ENCODE results near the gene POLR2E. TPM values are rescaled to one million over a fixed set of nuclear protein-coding genes. Genes with fewer than 3 reads are reported as not detected.

Gene POLR2E
- total and polyA plus RNA-seq, 2 donors (not counting 1 experiment from before 2014, with no cell fraction given): 103 to 121 TPM

DNA sequence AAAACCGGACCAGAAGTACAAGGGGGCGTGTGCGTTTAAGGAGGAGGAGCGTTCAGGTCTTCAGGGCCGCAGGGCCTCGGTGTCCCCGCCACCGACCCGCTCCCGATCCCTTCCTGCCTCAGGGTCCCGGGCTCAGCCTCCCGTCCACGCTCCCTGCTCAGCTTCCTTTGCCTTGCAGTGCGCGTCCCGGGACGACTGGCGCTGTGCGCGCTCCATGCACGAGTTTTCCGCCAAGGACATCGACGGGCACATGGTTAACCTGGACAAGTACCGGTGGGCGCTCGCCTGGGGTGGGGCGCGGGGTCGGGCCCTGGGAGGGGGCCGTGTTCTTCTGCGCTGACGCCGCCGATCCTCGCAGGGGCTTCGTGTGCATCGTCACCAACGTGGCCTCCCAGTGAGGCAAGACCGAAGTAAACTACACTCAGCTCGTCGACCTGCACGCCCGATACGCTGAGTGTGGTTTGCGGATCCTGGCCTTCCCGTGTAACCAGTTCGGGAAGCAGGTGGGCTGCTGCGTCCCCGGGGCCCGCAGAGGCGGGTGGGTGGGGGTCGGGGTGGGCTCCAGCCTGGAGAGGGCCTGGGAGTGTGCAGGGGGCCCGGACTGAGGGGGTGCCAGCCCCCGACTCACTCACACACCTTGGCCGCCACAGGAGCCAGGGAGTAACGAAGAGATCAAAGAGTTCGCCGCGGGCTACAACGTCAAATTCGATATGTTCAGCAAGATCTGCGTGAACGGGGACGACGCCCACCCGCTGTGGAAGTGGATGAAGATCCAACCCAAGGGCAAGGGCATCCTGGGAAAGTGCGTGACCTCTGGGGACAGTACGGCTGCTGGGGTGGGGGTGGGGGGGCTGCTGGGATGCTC lies 10.1 kb upstream of the POLR2E start:
- H3K4me1 ChIP-seq (ENCODE audit: control insufficient read depth in 2 of 2, insufficient read depth in 2 of 2, low read length in 2 of 2): peaks cover 26 to 58% of the 10 kb centered on the region in 2 donors
- Mint-ChIP-seq H3K27ac (peak overlapping the region; percentile 75), H3K4me1 (peaks cover 30% of the 10 kb centered on the region), H3K9me3 (ENCODE audit: insufficient read depth) (no peaks in the 10 kb centered on the region), H3K4me3 (peak overlapping the region; percentile 74), H3K27me3 (no peaks in the 10 kb centered on the region)
- ChIA-PET POLR2A (interaction anchor here (0.6 to 4.0 kb wide), 10 partner anchors 8 to 123 kb away, joined by 3 to 21 read pairs (median 6); partner anchors contain the start of genes ABCA7, ARHGAP45 and SBNO2), CTCF (interaction anchor here (0.6 to 1.4 kb wide), 5 partner anchors 8 to 105 kb away, joined by 3 to 6 read pairs (median 3); partner anchors contain the start of gene ARHGAP45)
- peak overlapping the region; percentile 99 for H3K9ac ChIP-seq (ENCODE audit: low read length)
- H3K9me3 ChIP-seq (ENCODE audit: control extremely low read depth in 1 of 3, control insufficient read depth in 2 of 3, insufficient read depth in 1 of 3, low read length in 2 of 3): no peaks in the 10 kb centered on the region
- H3K4me2 ChIP-seq (replicated peaks; ENCODE audit: low read depth, low read length, poor library complexity, severe bottlenecking): peak overlapping the region; percentile 96
- TF ChIP-seq EZH2 (IDR thresholded peaks at IDR 0.05; ENCODE audit: borderline replicate concordance, insufficient read depth, low read depth, low read length, poor library complexity, severe bottlenecking): no peak
- TF ChIP-seq, protein P1, sequence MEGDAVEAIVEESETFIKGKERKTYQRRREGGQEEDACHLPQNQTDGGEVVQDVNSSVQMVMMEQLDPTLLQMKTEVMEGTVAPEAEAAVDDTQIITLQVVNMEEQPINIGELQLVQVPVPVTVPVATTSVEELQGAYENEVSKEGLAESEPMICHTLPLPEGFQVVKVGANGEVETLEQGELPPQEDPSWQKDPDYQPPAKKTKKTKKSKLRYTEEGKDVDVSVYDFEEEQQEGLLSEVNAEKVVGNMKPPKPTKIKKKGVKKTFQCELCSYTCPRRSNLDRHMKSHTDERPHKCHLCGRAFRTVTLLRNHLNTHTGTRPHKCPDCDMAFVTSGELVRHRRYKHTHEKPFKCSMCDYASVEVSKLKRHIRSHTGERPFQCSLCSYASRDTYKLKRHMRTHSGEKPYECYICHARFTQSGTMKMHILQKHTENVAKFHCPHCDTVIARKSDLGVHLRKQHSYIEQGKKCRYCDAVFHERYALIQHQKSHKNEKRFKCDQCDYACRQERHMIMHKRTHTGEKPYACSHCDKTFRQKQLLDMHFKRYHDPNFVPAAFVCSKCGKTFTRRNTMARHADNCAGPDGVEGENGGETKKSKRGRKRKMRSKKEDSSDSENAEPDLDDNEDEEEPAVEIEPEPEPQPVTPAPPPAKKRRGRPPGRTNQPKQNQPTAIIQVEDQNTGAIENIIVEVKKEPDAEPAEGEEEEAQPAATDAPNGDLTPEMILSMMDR (IDR thresholded peaks at IDR 0.05): no peak
- WGBS (ENCODE audit: insufficient coverage): 49% methylated on average over 63 of the region's 69 CpGs
- DNase-seq (no peak), ATAC-seq (ENCODE audit: low read depth) (no peak)
- no peaks in the 10 kb centered on the region for H3K27me3 ChIP-seq (replicated peaks in 1 of 4; ENCODE audit: control extremely low read depth in 1 of 4, control insufficient read depth in 3 of 4, insufficient read depth in 4 of 4, low read length in 3 of 4)
- H2AFZ ChIP-seq (ENCODE audit: insufficient read depth, low read depth, low read length, poor library complexity, severe bottlenecking): peak overlapping the region; percentile 27
- H3K79me2 ChIP-seq (ENCODE audit: control insufficient read depth, insufficient read depth, low read length): peaks cover 6% of the 10 kb centered on the region
- H3K36me3 ChIP-seq (replicated peaks in 1 of 2; ENCODE audit: control extremely low read depth in 1 of 2, control insufficient read depth in 1 of 2, extremely low read depth in 1 of 2, insufficient read depth in 2 of 2, low read length in 1 of 2): peaks cover 0 to 26% of the 10 kb centered on the region in 2 experiments
- H4K20me1 ChIP-seq (ENCODE audit: control insufficient read depth, insufficient read depth, low read length, poor library complexity, severe bottlenecking): peaks cover 32% of the 10 kb centered on the region
- H3K27ac ChIP-seq (ENCODE audit: low read length in 2 of 2): peak overlapping the region; percentile 88 to 100
- intact Hi-C loops (cut with micrococcal nuclease): loop anchor here (2.0 kb wide), 1 partner anchor 70 kb away; the partner anchor contains the start of gene SBNO2
- H3K4me3 ChIP-seq (ENCODE audit: control extremely low read depth in 1 of 5, extremely low read depth in 1 of 5, insufficient read depth in 1 of 5, low read depth in 2 of 5, low read length in 4 of 5): peak overlapping the region; percentile 42 to 90 (median 80)

Data from B cell (primary cell).